Smooth muscle cell of the coronary artery (primary cell): ENCODE measurements around the gene RILPL1. TPM values are rescaled to one million over a fixed set of nuclear protein-coding genes. Genes with fewer than 3 reads are reported as not detected.

Experiments used
- total RNA-seq: library from RNA; depleted of rRNA; stranded (reverse); fragments of >200 nt; gene quantifications from 2 replicates; pipeline ENCODE4 v1.2.3, GENCODE V29; 2014; ENCODE audit warnings: low replicate concordance

Gene RILPL1
- total RNA-seq, result 10.1 and 16.0 TPM in 2 replicates

DNA sequence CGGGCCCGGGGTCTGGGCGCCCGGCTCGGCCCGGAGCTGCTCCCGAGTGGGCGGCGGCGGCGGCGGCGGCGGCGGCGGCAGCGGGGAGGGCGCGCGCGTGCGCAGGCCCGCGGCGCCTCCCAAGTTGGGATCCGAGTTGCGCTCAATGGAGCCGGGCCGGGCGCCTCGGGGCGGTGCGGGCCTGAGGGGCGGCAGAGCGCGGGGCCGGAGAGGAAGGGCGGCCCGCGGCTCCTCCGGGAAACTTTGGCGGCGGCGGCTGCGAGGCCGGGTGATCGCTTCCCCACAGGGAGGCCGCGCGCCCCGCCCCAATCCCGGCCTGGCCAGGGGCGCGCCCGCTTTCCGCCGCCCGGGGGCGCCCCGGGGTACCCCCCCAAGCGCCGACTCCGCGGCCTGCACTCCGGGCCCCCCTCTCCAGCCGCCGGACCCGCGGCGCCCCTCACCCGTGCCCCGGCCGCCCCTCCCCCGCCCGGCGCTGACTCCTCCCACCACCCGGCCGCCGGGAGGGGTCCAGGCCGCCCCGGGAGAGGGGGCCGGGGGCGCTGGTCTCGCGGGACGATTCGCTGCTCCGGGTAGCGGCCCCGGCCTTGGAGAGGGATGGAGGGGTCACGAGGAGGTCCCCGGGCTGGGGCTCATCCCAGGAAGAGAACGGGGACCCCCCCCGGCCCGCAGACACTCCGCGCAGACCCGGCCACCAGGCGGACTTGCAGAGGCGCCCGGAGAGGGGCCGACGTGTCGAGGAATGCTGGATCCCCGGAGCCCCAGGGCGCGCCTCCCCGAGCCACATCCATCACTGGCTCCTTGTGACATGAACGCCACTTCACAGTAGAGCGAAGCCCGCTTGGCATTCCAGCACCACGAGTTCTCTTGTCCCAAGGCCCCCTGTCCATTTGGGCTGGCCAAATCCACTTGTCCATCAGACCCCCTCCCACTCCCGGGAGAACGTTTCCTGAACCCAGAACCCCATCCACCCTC is at the start of gene RILPL1:
Gene RILPL1 (minus strand): TSS at position 48 of the 972 bp plus-strand sequence. CDS start 237 bp downstream, outside the sequence.

DNA sequence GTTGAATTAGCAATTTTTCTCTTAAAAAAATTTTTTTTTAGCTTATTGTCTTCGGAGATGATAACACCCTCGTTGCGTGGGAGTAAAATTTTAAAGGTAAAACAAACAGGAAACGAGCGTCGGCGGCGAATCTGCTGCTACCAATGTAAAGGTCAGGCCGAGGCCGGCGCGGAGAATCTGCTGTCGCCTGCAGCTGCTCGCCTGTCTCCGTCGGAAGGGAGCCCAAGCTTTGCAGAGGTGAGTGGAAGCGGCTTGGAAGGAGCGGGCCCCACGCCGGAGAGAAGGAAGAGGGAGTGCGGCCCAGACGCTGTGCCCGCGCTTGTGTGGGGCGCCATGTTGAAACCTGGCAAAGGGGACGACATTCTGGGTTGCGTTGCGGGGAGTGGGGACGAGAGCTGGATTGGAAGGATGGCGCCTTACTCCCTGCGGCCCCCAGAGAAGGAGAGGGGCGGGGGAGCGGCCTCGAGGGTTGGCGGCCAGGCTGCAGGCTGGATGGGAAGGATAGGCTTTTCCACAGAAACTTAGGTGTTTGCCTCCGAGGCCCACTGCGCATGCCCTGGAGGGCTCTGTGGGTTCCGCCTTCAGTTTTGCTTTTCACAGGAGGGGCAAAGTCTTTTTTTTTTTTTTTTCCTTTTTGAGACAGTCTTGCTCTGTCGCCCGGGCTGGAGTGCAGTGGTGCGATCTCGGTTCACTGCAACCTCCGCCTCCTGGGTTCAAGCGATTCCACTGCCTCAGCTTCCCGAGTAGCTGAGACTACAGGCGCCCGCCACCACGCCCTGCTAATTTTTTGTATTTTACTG is 75.3 kb downstream of the RILPL1 start, which contains the start of gene SNRNP35:
Gene SNRNP35 (plus strand): TSS at position 160 of the 800 bp plus-strand sequence. CDS start 7,402 bp downstream, outside the sequence.

DNA sequence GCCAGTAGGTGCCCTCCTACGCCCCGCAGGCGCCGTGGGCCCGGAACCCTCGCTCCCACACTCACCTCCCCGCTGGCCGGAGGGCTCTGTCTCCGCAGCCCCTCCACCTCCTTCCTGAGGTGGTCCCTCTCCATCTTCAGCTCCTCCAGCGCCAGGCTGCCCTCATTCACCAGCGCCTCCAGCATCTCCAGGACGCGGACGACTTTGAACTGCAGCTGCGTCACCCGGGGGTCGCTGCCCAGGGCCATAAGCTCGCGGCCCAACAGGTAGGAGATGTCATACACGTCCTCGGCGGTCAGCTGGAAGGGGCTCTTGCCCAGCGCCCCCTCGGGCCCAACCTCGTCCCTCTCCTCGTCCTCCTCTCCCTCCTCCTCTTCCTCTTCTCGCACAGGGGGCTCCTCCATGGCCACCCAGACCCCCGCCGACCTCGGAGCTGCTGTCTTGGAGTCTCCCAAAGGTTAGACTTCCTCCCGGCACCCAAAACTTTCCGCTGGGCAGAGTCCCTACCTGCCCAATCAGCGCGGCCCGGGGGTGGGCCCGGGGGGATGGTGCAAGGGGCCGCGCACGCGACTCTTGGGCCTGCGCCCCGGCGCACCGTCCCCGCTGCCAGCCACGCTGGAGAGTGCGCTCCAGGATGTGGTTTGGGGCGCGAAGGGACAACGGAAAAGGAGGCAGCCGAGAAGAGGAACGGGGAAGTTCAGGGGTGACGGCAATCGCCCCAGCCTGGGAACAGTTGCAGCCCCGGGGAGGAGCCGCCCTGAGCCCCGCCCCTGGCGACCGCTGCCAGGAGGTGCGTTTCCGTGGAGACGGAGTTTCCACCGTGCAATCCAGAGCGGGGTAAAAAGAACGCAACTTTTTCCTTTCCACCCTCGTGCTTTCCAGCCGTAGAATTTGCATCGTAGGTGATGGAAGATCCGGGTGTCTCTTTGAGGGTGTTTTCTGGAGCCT is 97.2 kb downstream of the RILPL1 start, which contains the start of gene RILPL2:
Gene RILPL2 (minus strand): TSS at position 668 of the 948 bp plus-strand sequence. CDS start 264 bp downstream, at position 404.

Other genes with a start within 250 kb of the RILPL1 start
- 17.4 and 19.7 TPM in 2 replicates for gene SBNO1, start 168.9 kb downstream of the RILPL1 start, total RNA-seq
- gene KMT5A, start 149.6 kb downstream of the RILPL1 start, total RNA-seq, result 19.5 and 53.4 TPM in 2 replicates
- 6.1 and 8.5 TPM in 2 replicates for gene RILPL2, start 97.0 kb downstream of the RILPL1 start, total RNA-seq
- gene SNRNP35, start 75.6 kb downstream of the RILPL1 start, total RNA-seq, result 8.7 and 14.5 TPM in 2 replicates
- gene TMED2, start 50.8 kb upstream of the RILPL1 start, total RNA-seq, result 217 and 504 TPM in 2 replicates
- gene DDX55, start 68.4 kb upstream of the RILPL1 start, total RNA-seq, result 11.9 and 15.7 TPM in 2 replicates
- gene EIF2B1, start 100.0 kb upstream of the RILPL1 start, total RNA-seq, result 33.6 and 34.5 TPM in 2 replicates
- gene GTF2H3, start 100.1 kb upstream of the RILPL1 start, total RNA-seq, result 22.5 and 23.8 TPM in 2 replicates
- gene TCTN2, start 137.4 kb upstream of the RILPL1 start, total RNA-seq, result 4.7 and 28.0 TPM in 2 replicates
- gene ATP6V0A2, start 178.6 kb upstream of the RILPL1 start, total RNA-seq, result 11.9 and 18.0 TPM in 2 replicates
- gene DNAH10, start 228.6 kb upstream of the RILPL1 start, total RNA-seq, result under 0.01 and 0.12 TPM in 2 replicates